HEK293 (cell line): ENCODE data around the gene EIF4E2.

Source experiments
- CTCF ChIA-PET: fragments of 350-600 bp; formaldehyde crosslinking; extraction: SDS; loops from one replicate; lab custom pipeline; 2021; ENCODE audit warnings: antibody characterized with exemption; lab: Yijun Ruan, JAX
- POLR2A ChIA-PET: fragments of 300-600 bp; formaldehyde crosslinking; extraction: SDS; loops from one replicate; lab custom pipeline; 2020; ENCODE audit warnings: antibody characterized with exemption, inconsistent platforms; lab: Yijun Ruan, JAX
- H3K27ac ChIP-seq: fragments of 200-500 bp; sonication (Bioruptor generic); 2 replicates; pipeline ENCODE4 v1.5.1; 2014; ENCODE audit warnings: low read depth, low read length, control low read depth, inconsistent platforms; ENCODE audit errors: extremely low read depth
- H3K36me3 ChIP-seq, 2 experiments: fragments of 200-500 bp in 1 of 2; sonication (Bioruptor generic) in 1 of 2; 1 replicate in 1 of 2; 2 replicates in 1 of 2; pipeline ENCODE4 v1.5.1; 2014 to 2017; ENCODE audit warnings: inconsistent platforms in 2 of 2, low read length in 2 of 2; ENCODE audit not compliant: control insufficient read depth in 2 of 2, insufficient read depth in 1 of 2
- H3K4me1 ChIP-seq: fragments of 200-500 bp; sonication (Bioruptor generic); 2 replicates; pipeline ENCODE4 v1.5.1; 2014; ENCODE audit warnings: mild to moderate bottlenecking, low read length, inconsistent platforms; ENCODE audit not compliant: control insufficient read depth, insufficient read depth
- H3K4me3 ChIP-seq: 2 replicates; pipeline ENCODE4 v1.5.1; 2011; ENCODE audit warnings: low read depth, mild to moderate bottlenecking, control low read depth, low read length, moderate library complexity
- H3K9me3 ChIP-seq: fragments of 200-500 bp; sonication (Bioruptor generic); 2 replicates; pipeline ENCODE4 v1.5.1; 2014; ENCODE audit warnings: low read depth, low read length, inconsistent platforms; ENCODE audit not compliant: control insufficient read depth, insufficient read depth
- HOXA7 ChIP-seq: sonication (generic); formaldehyde crosslinking; IDR thresholded peaks from 2 replicates; pipeline ENCODE4 v1.8.1; 2022; ENCODE audit warnings: missing genetic modification reagents, borderline replicate concordance
- PRDM2 ChIP-seq: fragments of 450-650 bp; formaldehyde crosslinking; IDR thresholded peaks from 2 replicates; pipeline ENCODE4 v1.5.1; 2016; ENCODE audit warnings: missing biosample characterization, missing genetic modification characterization, borderline replicate concordance
- SCRT2 ChIP-seq: fragments of 450-650 bp; formaldehyde crosslinking; IDR thresholded peaks from 2 replicates; pipeline ENCODE4 v1.5.1; 2016; ENCODE audit warnings: missing biosample characterization, missing genetic modification characterization
- ZBTB11 ChIP-seq: fragments of 450-650 bp; formaldehyde crosslinking; conservative IDR thresholded peaks from 2 replicates; pipeline ENCODE4 v1.5.1; 2016; ENCODE audit warnings: low read depth, missing biosample characterization, missing genetic modification characterization
- ZBTB20 ChIP-seq: fragments of 450-650 bp; formaldehyde crosslinking; IDR thresholded peaks from 2 replicates; pipeline ENCODE4 v1.5.1; 2016; ENCODE audit warnings: missing biosample characterization, missing genetic modification characterization
- ZBTB6 ChIP-seq: fragments of 450-650 bp; formaldehyde crosslinking; IDR thresholded peaks from 2 replicates; pipeline ENCODE4 v1.5.1; 2017; ENCODE audit warnings: missing biosample characterization, missing genetic modification characterization
- ZNF121 ChIP-seq: fragments of 450-650 bp; formaldehyde crosslinking; IDR thresholded peaks from 2 replicates; pipeline ENCODE4 v1.5.1; 2016; ENCODE audit warnings: missing biosample characterization, missing genetic modification characterization
- ZNF132 ChIP-seq: fragments of 450-650 bp; formaldehyde crosslinking; IDR thresholded peaks from 2 replicates; pipeline ENCODE4 v1.5.1; 2017; ENCODE audit warnings: missing biosample characterization, missing genetic modification characterization, borderline replicate concordance
- ZNF514 ChIP-seq: fragments of 450-650 bp; formaldehyde crosslinking; IDR thresholded peaks from 2 replicates; pipeline ENCODE4 v1.5.1; 2016; ENCODE audit warnings: missing biosample characterization, missing genetic modification characterization
- ZNF768 ChIP-seq: fragments of 450-650 bp; formaldehyde crosslinking; IDR thresholded peaks from 2 replicates; pipeline ENCODE4 v1.5.1; 2018; ENCODE audit warnings: missing biosample characterization, mild to moderate bottlenecking, missing genetic modification characterization

EIF4E2 gene

GRCh38 chr2:232573771-232574435, 23.4 kb downstream of the EIF4E2 start (continued):
- TF ChIP-seq PRDM2 (tag by site-specific recombination) (no peak), ZBTB20 (tag by site-specific recombination) (no peak), ZNF121 (tag by site-specific recombination) (no peak)
- TF ChIP-seq, all 188 proteins: peak for 0

GRCh38 chr2:232574674-232575403, 24.4 kb downstream of the EIF4E2 start:
- no peak overlapping the region for H3K4me3 ChIP-seq
- H3K4me1 ChIP-seq = 0 out of 2 replicates have a peak, but pooled peaks cover 2% of the 10 kb centered on the region
- TF ChIP-seq SCRT2 (tag by site-specific recombination) (no peak), HOXA7 (CRISPR knock-in tag) (no peak), ZNF768 (tag by site-specific recombination) (no peak), ZNF514 (tag by site-specific recombination) (no peak), ZBTB6 (tag by site-specific recombination) (no peak)
- H3K9me3 ChIP-seq = no peaks in the 10 kb centered on the region
- CTCF ChIA-PET = no interaction called here
- no peak overlapping the region for H3K27ac ChIP-seq
- H3K36me3 ChIP-seq = peaks cover 3 to 70% of the 10 kb centered on the region in 2 experiments; a peak in 2 of 3 replicates
- POLR2A ChIA-PET = no interaction called here

GRCh38 chr2:232575404-232575746, 24.9 kb downstream of the EIF4E2 start:
- no peak overlapping the region for H3K4me3 ChIP-seq
- peaks cover 3 to 64% of the 10 kb centered on the region in 2 experiments; a peak in 2 of 3 replicates for H3K36me3 ChIP-seq
- H3K27ac ChIP-seq = no peak overlapping the region
- POLR2A ChIA-PET = no interaction called here
- no peaks in the 10 kb centered on the region for H3K9me3 ChIP-seq
- CTCF ChIA-PET = interaction anchor here (0.6 to 0.7 kb wide), 2 partner anchors 35 to 901 kb away, joined by 3 to 4 read pairs; no protein-coding TSS in a partner anchor
- TF ChIP-seq ZBTB11 (tag by site-specific recombination) (no peak), ZNF132 (tag by site-specific recombination) (no peak)
- 0 out of 2 replicates have a peak, but pooled peaks cover 2% of the 10 kb centered on the region for H3K4me1 ChIP-seq
